ENCODE measurements around the gene P2RY13. TPM values are rescaled to one million over a fixed set of nuclear protein-coding genes. Genes with fewer than 3 reads are reported as not detected.

Gene P2RY13
- total and polyA plus RNA-seq, 4 experiments from 2014 or later: not detected

DNA sequence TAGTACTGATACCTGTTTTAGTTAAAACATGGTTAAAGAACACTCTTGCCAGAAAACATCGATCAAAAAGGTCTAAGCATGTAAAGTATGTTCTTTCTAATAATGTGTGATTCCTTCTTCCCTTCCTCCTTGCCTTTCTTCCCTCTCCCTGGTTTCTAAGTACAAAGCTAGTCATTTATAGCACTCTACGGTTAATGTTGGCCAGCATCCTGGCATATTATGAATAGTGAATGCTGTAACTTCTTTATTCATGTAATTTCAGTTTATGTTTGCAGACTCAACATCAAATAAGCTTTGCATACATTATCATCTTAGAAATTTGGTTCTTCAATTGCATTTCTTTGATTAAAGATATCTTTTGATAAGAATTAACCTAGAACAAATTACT lies 28.1 kb upstream of the P2RY13 start:
- no peaks in the 10 kb centered on the region for H3K9me3 Mint-ChIP-seq
- DNase-seq: no peak
- ChIA-PET POLR2A (ENCODE audit: partially characterized antibody) (no interaction called here), CTCF (ENCODE audit: partially characterized antibody) (interaction anchor here (1.0 kb wide), 1 partner anchor 9 kb away, joined by 3 read pairs; no protein-coding TSS in a partner anchor)
- Histone ChIP-seq H3K4me1 (ENCODE audit: insufficient read depth, low read length) (no peaks in the 10 kb centered on the region), H3K4me3 (ENCODE audit: low read length in 2 of 2) (no peak overlapping the region), H3K27me3 (ENCODE audit: insufficient read depth, low read length) (no peaks in the 10 kb centered on the region), H3K36me3 (ENCODE audit: insufficient read depth, low read length) (no peaks in the 10 kb centered on the region), H3K9me3 (ENCODE audit: control insufficient read depth in 1 of 2, low read length in 2 of 2) (no peaks in the 10 kb centered on the region), H3K27ac (ENCODE audit: low read depth, low read length) (no peak overlapping the region)
- no peak overlapping the region for H3K4me3 Mint-ChIP-seq
- peaks cover 0 to 2% of the 10 kb centered on the region in 2 donors for H3K27me3 Mint-ChIP-seq
- H3K4me1 Mint-ChIP-seq: no peaks in the 10 kb centered on the region
- intact Hi-C loops (cut with micrococcal nuclease): no loop called here
- H3K36me3 Mint-ChIP-seq: no peaks in the 10 kb centered on the region
- H3K27ac Mint-ChIP-seq: no peak overlapping the region

DNA sequence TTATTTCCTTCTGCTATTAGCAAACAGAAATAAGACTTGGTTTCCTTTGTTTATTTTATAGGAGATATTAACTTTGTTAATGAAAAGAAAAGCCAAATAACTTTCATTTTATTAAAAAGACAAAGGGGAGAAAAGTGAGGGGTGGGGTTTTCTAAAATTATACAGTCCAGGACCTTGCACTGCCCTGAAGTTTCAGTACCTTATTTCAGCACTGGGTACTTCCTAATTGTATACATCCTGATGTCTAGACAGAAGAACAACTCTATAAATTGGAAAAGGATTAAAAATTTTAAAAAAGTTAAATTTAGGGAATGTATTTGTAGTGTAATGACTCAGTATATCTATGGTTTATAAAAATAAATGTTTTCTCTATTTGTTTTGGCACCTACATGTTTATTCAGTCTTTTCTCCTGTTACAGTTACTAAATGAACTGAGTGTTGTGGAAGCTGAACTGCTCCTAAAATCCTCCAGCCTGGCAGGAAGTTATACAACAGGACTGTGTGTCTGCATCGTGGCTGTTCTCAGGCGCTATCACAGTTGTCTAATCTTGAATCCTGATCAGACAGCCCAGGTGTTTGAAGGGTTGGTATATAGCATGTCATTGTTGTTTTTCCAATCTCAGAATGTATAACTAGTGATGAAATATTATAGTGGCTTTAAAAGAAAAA lies 27.6 kb upstream of the P2RY13 start:
- H3K9me3 ChIP-seq (ENCODE audit: control insufficient read depth in 1 of 2, low read length in 2 of 2): no peaks in the 10 kb centered on the region
- H3K36me3 ChIP-seq (ENCODE audit: insufficient read depth, low read length): no peaks in the 10 kb centered on the region
- ChIA-PET CTCF (ENCODE audit: partially characterized antibody) (no interaction called here), POLR2A (ENCODE audit: partially characterized antibody) (no interaction called here)
- Mint-ChIP-seq H3K27me3 (peaks cover 3 to 4% of the 10 kb centered on the region in 2 donors), H3K36me3 (no peaks in the 10 kb centered on the region), H3K4me1 (no peaks in the 10 kb centered on the region), H3K9me3 (no peaks in the 10 kb centered on the region), H3K4me3 (no peak overlapping the region), H3K27ac (no peak overlapping the region)
- no peak for DNase-seq
- H3K4me3 ChIP-seq (ENCODE audit: low read length in 2 of 2): no peak overlapping the region
- intact Hi-C loops (cut with micrococcal nuclease): no loop called here
- H3K4me1 ChIP-seq (ENCODE audit: insufficient read depth, low read length): no peaks in the 10 kb centered on the region
- H3K27ac ChIP-seq (ENCODE audit: low read depth, low read length): no peak overlapping the region
- no peaks in the 10 kb centered on the region for H3K27me3 ChIP-seq (ENCODE audit: insufficient read depth, low read length)

DNA sequence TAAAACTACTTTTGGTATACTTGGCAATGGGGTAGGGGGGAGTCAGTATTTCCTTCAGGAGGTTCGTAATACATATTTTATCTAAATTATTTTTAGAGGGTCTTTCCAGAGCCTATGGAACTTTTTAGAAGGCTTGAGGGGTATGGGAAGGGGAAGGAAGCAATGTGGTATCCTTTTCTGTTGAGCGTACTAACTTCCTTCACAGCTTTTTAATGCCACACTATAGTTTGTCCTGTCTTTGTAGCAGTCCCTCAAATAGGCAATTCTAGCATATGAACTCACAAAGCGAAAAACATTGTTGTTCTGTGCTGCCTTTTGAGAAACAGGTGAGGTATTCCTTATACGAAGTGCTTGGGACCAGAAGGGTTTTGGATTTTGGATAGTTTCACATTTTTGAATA lies 22.3 kb upstream of the P2RY13 start:
- H3K27ac Mint-ChIP-seq: no peak overlapping the region
- Histone ChIP-seq H3K9me3 (ENCODE audit: control insufficient read depth in 1 of 2, low read length in 2 of 2) (no peaks in the 10 kb centered on the region), H3K27me3 (ENCODE audit: insufficient read depth, low read length) (no peaks in the 10 kb centered on the region), H3K27ac (ENCODE audit: low read depth, low read length) (no peak overlapping the region), H3K4me1 (ENCODE audit: insufficient read depth, low read length) (no peaks in the 10 kb centered on the region), H3K4me3 (ENCODE audit: low read length in 2 of 2) (no peak overlapping the region), H3K36me3 (ENCODE audit: insufficient read depth, low read length) (no peaks in the 10 kb centered on the region)
- H3K36me3 Mint-ChIP-seq: no peaks in the 10 kb centered on the region
- no peak for DNase-seq
- POLR2A ChIA-PET (ENCODE audit: partially characterized antibody): no interaction called here
- CTCF ChIA-PET (ENCODE audit: partially characterized antibody): no interaction called here
- H3K27me3 Mint-ChIP-seq: peaks cover 7 to 15% of the 10 kb centered on the region in 2 donors
- no peaks in the 10 kb centered on the region for H3K9me3 Mint-ChIP-seq
- H3K4me3 Mint-ChIP-seq: no peak overlapping the region
- H3K4me1 Mint-ChIP-seq: no peaks in the 10 kb centered on the region
- intact Hi-C loops (cut with micrococcal nuclease): no loop called here

DNA sequence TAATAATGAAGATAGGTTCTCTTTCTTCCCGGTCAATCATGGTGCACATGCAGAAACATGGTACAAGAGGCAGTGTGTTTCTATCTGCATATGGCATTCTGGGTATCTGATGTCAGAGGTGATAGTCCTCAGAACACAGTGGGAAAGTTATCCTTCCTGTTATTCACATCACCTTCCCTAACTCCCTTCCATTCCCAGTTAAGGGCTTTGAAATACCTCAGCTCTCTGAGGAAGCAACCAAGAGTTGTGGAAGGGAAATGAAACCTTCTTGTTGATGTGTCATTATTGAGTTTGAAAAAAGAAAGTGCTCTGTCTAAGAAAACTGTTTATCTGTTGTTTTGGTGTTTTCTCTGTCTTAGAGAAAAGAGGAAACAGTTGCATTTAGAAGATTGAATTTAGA lies 21.9 kb upstream of the P2RY13 start:
- no peak for DNase-seq
- CTCF ChIA-PET (ENCODE audit: partially characterized antibody): no interaction called here
- no peaks in the 10 kb centered on the region for H3K9me3 ChIP-seq (ENCODE audit: control insufficient read depth in 1 of 2, low read length in 2 of 2)
- intact Hi-C loops (cut with micrococcal nuclease): no loop called here
- Mint-ChIP-seq H3K9me3 (no peaks in the 10 kb centered on the region), H3K4me3 (no peak overlapping the region), H3K36me3 (no peaks in the 10 kb centered on the region), H3K4me1 (peaks cover 0 to 4% (median 2%) of the 10 kb centered on the region in 4 donors), H3K27ac (no peak overlapping the region), H3K27me3 (peaks cover 10 to 15% of the 10 kb centered on the region in 2 donors)
- no peaks in the 10 kb centered on the region for H3K36me3 ChIP-seq (ENCODE audit: insufficient read depth, low read length)
- H3K4me1 ChIP-seq (ENCODE audit: insufficient read depth, low read length): no peaks in the 10 kb centered on the region
- POLR2A ChIA-PET (ENCODE audit: partially characterized antibody): no interaction called here
- H3K4me3 ChIP-seq (ENCODE audit: low read length in 2 of 2): no peak overlapping the region
- no peak overlapping the region for H3K27ac ChIP-seq (ENCODE audit: low read depth, low read length)
- peaks cover under 1% of the 10 kb centered on the region for H3K27me3 ChIP-seq (ENCODE audit: insufficient read depth, low read length)

GRCh38 chr3:151350656-151351055 lies 21.3 kb upstream of the P2RY13 start:
- CTCF ChIA-PET (ENCODE audit: partially characterized antibody): no interaction called here
- no peak overlapping the region for H3K27ac Mint-ChIP-seq
- H3K36me3 ChIP-seq (ENCODE audit: insufficient read depth, low read length): no peaks in the 10 kb centered on the region
- H3K9me3 ChIP-seq (ENCODE audit: control insufficient read depth in 1 of 2, low read length in 2 of 2): no peaks in the 10 kb centered on the region
- H3K4me3 ChIP-seq (ENCODE audit: low read length in 2 of 2): no peak overlapping the region
- H3K4me1 ChIP-seq (ENCODE audit: insufficient read depth, low read length): no peaks in the 10 kb centered on the region
- H3K4me1 Mint-ChIP-seq: peaks cover 0 to 8% (median 7%) of the 10 kb centered on the region in 4 donors
- no peak overlapping the region for H3K4me3 Mint-ChIP-seq
- H3K9me3 Mint-ChIP-seq: no peaks in the 10 kb centered on the region
- DNase-seq: no peak
- peaks cover 10 to 15% of the 10 kb centered on the region in 2 donors for H3K27me3 Mint-ChIP-seq
- H3K36me3 Mint-ChIP-seq: no peaks in the 10 kb centered on the region
- POLR2A ChIA-PET (ENCODE audit: partially characterized antibody): no interaction called here
- H3K27me3 ChIP-seq (ENCODE audit: insufficient read depth, low read length): peaks cover 5% of the 10 kb centered on the region
- no peak overlapping the region for H3K27ac ChIP-seq (ENCODE audit: low read depth, low read length)
- intact Hi-C loops (cut with micrococcal nuclease): no loop called here

GRCh38 chr3:151347432-151347831 lies 18.1 kb upstream of the P2RY13 start:
- H3K4me1 ChIP-seq (ENCODE audit: insufficient read depth, low read length): no peaks in the 10 kb centered on the region
- no peaks in the 10 kb centered on the region for H3K36me3 ChIP-seq (ENCODE audit: insufficient read depth, low read length)
- no peak overlapping the region for H3K4me3 Mint-ChIP-seq
- no peaks in the 10 kb centered on the region for H3K9me3 ChIP-seq (ENCODE audit: control insufficient read depth in 1 of 2, low read length in 2 of 2)
- peaks cover 5% of the 10 kb centered on the region for H3K27me3 ChIP-seq (ENCODE audit: insufficient read depth, low read length)
- intact Hi-C loops (cut with micrococcal nuclease): no loop called here
- no peaks in the 10 kb centered on the region for H3K36me3 Mint-ChIP-seq
- ChIA-PET CTCF (ENCODE audit: partially characterized antibody) (no interaction called here), POLR2A (ENCODE audit: partially characterized antibody) (no interaction called here)
- H3K27ac ChIP-seq (ENCODE audit: low read depth, low read length): no peak overlapping the region
- no peak for DNase-seq
- H3K27me3 Mint-ChIP-seq: peaks cover 12 to 22% of the 10 kb centered on the region in 2 donors
- no peaks in the 10 kb centered on the region for H3K9me3 Mint-ChIP-seq
- no peak overlapping the region for H3K4me3 ChIP-seq (ENCODE audit: low read length in 2 of 2)
- no peak overlapping the region for H3K27ac Mint-ChIP-seq
- peaks cover 0 to 8% (median 7%) of the 10 kb centered on the region in 4 donors for H3K4me1 Mint-ChIP-seq

- H3K27ac Mint-ChIP-seq: no peak overlapping the region
- H3K36me3 ChIP-seq (ENCODE audit: insufficient read depth, low read length): no peaks in the 10 kb centered on the region
- no peak overlapping the region for H3K4me3 ChIP-seq (ENCODE audit: low read length in 2 of 2)
- H3K27me3 Mint-ChIP-seq: peaks cover 7 to 20% of the 10 kb centered on the region in 2 donors
- peak overlapping the region in 2 of 8 donors; percentile 16 to 66 for H3K4me3 Mint-ChIP-seq
- ChIA-PET CTCF (ENCODE audit: partially characterized antibody) (interaction anchor here (0.9 kb wide), 1 partner anchor 201 kb away, joined by 3 read pairs; no protein-coding TSS in a partner anchor), POLR2A (ENCODE audit: partially characterized antibody) (no interaction called here)
- H3K9me3 Mint-ChIP-seq: peaks cover 0 to 4% (median 0%) of the 10 kb centered on the region in 8 donors
- no peaks in the 10 kb centered on the region for H3K36me3 Mint-ChIP-seq
- H3K27me3 ChIP-seq (ENCODE audit: insufficient read depth, low read length): peaks cover 5% of the 10 kb centered on the region
- no peaks in the 10 kb centered on the region for H3K9me3 ChIP-seq (ENCODE audit: control insufficient read depth in 1 of 2, low read length in 2 of 2)
- intact Hi-C loops (cut with micrococcal nuclease): no loop called here
- H3K4me1 Mint-ChIP-seq: peaks cover 0 to 8% (median 7%) of the 10 kb centered on the region in 4 donors
- no peaks in the 10 kb centered on the region for H3K4me1 ChIP-seq (ENCODE audit: insufficient read depth, low read length)
- no peak overlapping the region for H3K27ac ChIP-seq (ENCODE audit: low read depth, low read length)
- no peak for DNase-seq
Observed at GRCh38 chr3:151346292-151346691, 16.9 kb upstream of the P2RY13 start.

Data from CD4-positive, alpha-beta memory T cell (primary cell).